WERI-Rb-1 (cell line): ENCODE measurements around the gene WDFY1.

Experiments
- DNase-seq: peaks from one replicate; pipeline ENCODE4 v3.0.0-alpha.2; 2020
- H3K27ac ChIP-seq: fragments of 250-450 bp; sonication (Bioruptor Pico); 2 replicates; pipeline ENCODE4 v1.5.1; 2020; ENCODE audit warnings: mild to moderate bottlenecking, moderate library complexity
- H3K27me3 ChIP-seq: fragments of 250-450 bp; sonication (Bioruptor Pico); 2 replicates; pipeline ENCODE4 v1.5.1; 2021; ENCODE audit warnings: mild to moderate bottlenecking, low read depth, moderate library complexity; ENCODE audit not compliant: insufficient read depth, severe bottlenecking
- H3K36me3 ChIP-seq: fragments of 250-450 bp; sonication (Bioruptor Pico); 2 replicates; pipeline ENCODE4 v1.5.1; 2020; ENCODE audit warnings: mild to moderate bottlenecking, moderate library complexity
- H3K4me3 ChIP-seq: 2 replicates; pipeline ENCODE4 v1.5.1; 2011; ENCODE audit warnings: low read depth, mild to moderate bottlenecking, control low read depth, low read length
- H3K9me3 ChIP-seq: fragments of 250-450 bp; sonication (Bioruptor Pico); 2 replicates; pipeline ENCODE4 v1.5.1; 2021; ENCODE audit warnings: mild to moderate bottlenecking, moderate library complexity; ENCODE audit not compliant: severe bottlenecking
- CTCF ChIP-seq: IDR thresholded peaks from 2 replicates; pipeline ENCODE4 v1.5.1; 2011; ENCODE audit warnings: low read depth, mild to moderate bottlenecking, control low read depth, inconsistent platforms, low read length

The WDFY1 gene

GRCh38 chr2:223887127-223887526 is 58.0 kb downstream of the WDFY1 start:
- TF ChIP-seq CTCF, result no peak
- Histone ChIP-seq H3K4me3 (no peak overlapping the region), H3K36me3 (peaks cover 19% of the 10 kb centered on the region), H3K9me3 (no peaks in the 10 kb centered on the region), H3K27ac (0 out of 2 replicates have a peak overlapping the region, but pooled peaks have one; percentile 7), H3K27me3 (no peaks in the 10 kb centered on the region)
- DNase-seq, result no peak

- no peak for DNase-seq
- no peak overlapping the region for H3K4me3 ChIP-seq
- no peaks in the 10 kb centered on the region for H3K9me3 ChIP-seq
- H3K36me3 ChIP-seq, result peaks cover 21% of the 10 kb centered on the region
- no peak for TF ChIP-seq CTCF
- H3K27ac ChIP-seq, result no peak overlapping the region
- H3K27me3 ChIP-seq, result no peaks in the 10 kb centered on the region
Observed at GRCh38 chr2:223886726-223887125, 58.4 kb downstream of the WDFY1 start.

GRCh38 chr2:223884399-223884798 is 60.7 kb downstream of the WDFY1 start:
- H3K27ac ChIP-seq, result no peak overlapping the region
- no peak overlapping the region for H3K4me3 ChIP-seq
- TF ChIP-seq CTCF, result no peak
- no peaks in the 10 kb centered on the region for H3K27me3 ChIP-seq
- peaks cover 25% of the 10 kb centered on the region for H3K36me3 ChIP-seq
- H3K9me3 ChIP-seq, result no peaks in the 10 kb centered on the region
- DNase-seq, result no peak

GRCh38 chr2:223882715-223883114 is 62.4 kb downstream of the WDFY1 start:
- H3K27ac ChIP-seq, result no peak overlapping the region
- peaks cover 33% of the 10 kb centered on the region for H3K36me3 ChIP-seq
- no peaks in the 10 kb centered on the region for H3K27me3 ChIP-seq
- H3K4me3 ChIP-seq, result no peak overlapping the region
- TF ChIP-seq CTCF, result no peak
- H3K9me3 ChIP-seq, result no peaks in the 10 kb centered on the region
- no peak for DNase-seq

- TF ChIP-seq CTCF, result no peak
- Histone ChIP-seq H3K4me3 (no peak overlapping the region), H3K36me3 (peaks cover 30% of the 10 kb centered on the region), H3K27me3 (no peaks in the 10 kb centered on the region), H3K27ac (no peak overlapping the region), H3K9me3 (no peaks in the 10 kb centered on the region)
- DNase-seq, result no peak
Observed at GRCh38 chr2:223880796-223881195, 64.3 kb downstream of the WDFY1 start.

GRCh38 chr2:223877721-223878410 is 67.3 kb downstream of the WDFY1 start:
- no peak overlapping the region for H3K27ac ChIP-seq
- peaks cover 24% of the 10 kb centered on the region for H3K36me3 ChIP-seq
- TF ChIP-seq CTCF, result no peak

More at GRCh38 chr2:223877721-223878410, 67.3 kb downstream of the WDFY1 start:
- DNase-seq, result no peak
- Histone ChIP-seq H3K4me3 (no peak overlapping the region), H3K9me3 (no peaks in the 10 kb centered on the region), H3K27me3 (no peaks in the 10 kb centered on the region)
